ENCODE data around the gene ECE2.

GRCh38 chr3:184261270-184261853 is 14.5 kb upstream of the ECE2 start, which contains the start of gene CAMK2N2:
- no peak for TF ChIP-seq CTCF (IDR thresholded peaks at IDR 0.05)
- TF ChIP-seq POLR2A (IDR thresholded peaks at IDR 0.05): no peak
